Glomerular visceral epithelial cell (primary cell): ENCODE results near the gene DGKB.

Source experiments
- DNase-seq: peaks from one replicate; pipeline ENCODE4 v3.0.0-alpha.2; 2016; ENCODE audit errors: extremely low spot score

DGKB gene

DNA sequence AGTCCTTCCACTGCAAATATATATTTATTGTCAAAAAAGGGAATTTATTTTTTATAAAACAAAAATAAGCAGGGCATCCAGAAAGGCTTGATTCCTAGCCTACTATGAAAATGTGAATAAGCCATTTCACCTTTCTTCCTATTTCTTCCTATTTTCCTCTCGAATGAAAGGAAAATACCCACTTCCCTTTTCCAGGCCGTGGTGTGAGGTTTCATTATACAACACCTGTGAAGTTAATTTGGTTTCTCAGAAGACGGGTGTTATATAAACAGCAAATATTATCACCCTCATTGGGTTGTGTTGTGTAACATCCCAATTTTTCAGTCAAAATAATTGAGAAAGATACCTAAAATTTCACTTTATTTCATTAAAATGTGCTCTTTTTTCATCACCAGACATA lies 214.3 kb downstream of the DGKB start:
- DNase-seq: no peak

DNA sequence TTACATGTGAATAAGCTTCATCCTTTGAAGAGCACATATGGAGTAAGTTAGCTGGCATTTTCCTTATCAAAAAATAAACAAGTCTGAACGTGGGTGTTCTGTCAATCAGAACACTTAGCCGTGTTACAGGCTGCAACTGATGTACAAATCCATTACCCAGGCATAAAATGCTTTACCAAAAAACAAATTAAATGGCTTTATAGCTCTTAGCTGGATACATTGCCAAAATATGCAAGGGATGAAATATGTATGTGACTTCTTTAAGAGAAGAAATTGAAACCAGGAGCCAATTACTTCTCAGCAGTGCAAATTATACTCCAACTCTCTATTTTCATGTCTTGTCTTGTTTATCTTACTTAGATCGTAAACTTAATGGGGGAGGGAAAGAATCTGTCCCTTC lies 214.8 kb downstream of the DGKB start:
- DNase-seq: no peak

DNA sequence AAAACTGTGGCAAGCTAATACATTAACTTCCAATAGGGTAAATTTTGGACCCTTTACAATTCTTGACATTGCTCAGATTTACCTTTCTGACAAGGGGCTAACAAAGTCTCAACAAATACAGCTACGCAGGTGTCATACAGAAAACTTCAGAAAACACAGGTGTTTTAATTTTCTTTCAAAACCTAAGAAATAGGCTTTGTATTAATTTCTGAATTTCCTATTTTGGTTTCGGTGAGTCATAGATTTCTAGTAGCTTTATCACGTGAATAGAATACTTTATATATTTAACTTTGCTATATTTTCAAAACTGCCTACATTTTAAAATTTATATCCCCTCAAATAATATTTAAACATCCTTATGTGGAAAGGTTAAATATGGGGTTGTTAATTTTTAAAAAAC lies 215.3 kb downstream of the DGKB start:
- DNase-seq: no peak

DNA sequence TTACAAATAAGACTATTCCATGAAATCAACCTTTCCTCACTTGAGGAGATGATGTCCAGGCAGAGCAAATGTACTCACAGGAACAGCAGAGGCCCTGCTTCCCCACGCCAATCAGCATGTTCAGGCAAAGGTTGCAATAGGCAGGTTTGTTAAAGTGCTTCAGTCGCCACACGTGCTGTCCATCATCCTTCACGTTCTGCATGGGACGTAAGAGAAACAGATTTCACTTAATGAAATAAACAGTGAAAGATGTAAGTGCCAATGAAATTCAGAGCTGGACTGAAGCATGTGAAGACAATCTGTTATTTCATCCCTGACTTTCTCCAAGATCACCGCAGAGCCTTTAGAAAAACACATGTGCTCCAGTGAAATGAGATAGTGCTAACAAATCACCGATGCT lies 217.4 kb downstream of the DGKB start:
- no peak for DNase-seq

DNA sequence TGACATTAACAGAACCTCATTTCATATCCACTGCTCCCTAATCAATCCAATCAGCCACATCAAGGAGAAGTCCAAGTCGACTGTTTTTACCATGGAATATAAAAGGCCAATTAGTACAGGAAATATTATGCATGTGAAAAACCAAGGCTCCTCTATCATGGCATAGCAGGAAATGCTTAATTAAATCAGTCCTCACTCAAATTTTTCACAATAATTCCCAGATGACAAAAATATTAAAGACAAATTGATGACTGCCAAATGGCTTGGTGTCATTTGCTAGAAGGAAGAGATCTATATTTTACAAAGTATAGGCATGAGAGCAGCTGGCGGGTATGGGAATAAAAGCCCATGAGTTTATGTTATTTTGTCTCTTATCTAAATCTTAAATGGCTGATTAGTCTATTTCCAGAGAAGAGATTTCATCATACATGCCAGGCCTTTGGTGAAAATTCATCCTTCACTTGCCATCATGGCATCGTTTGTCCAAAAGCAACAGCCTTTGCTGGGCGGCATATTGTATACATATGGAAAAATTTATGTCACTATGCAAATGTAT lies 219.6 kb downstream of the DGKB start:
- DNase-seq: no peak

DNA sequence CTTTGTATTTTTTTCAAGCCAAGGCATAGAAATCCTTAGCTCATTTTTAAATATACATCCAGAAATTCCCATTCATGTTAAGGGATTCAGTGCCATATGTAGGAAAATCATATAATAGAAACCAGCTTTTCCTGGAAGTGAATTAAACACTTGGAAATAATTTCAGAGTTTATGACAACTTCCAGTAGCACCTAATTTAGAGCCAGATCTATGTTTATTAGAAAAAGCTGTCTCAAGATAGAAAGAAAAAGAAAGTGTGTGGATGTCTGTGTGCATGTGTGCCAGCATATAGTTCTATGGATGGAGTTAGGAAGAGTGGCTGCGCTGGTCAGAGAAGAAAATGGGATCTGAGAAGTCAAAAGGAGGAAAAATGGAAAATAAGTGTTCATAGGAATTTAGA lies 225.7 kb downstream of the DGKB start:
- no peak for DNase-seq

DNA sequence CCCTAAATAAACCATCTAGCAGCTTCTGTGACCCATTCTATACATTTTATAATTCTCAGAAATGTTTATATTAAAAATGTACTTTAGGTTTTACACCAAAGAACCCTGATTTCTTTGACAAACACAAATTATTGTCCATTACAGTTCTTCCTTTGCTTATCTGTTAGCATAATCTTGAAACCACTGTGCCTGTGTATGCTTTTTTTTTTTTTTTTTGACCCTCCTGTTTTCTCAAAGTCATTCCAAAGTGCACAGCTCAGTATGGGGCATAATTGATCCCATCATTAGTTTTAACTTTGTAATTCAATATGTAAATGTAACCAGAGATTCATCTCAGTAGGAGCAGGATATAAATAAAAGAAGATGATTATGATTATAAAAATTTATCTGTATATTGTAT lies 229.3 kb downstream of the DGKB start:
- no peak for DNase-seq

DNA sequence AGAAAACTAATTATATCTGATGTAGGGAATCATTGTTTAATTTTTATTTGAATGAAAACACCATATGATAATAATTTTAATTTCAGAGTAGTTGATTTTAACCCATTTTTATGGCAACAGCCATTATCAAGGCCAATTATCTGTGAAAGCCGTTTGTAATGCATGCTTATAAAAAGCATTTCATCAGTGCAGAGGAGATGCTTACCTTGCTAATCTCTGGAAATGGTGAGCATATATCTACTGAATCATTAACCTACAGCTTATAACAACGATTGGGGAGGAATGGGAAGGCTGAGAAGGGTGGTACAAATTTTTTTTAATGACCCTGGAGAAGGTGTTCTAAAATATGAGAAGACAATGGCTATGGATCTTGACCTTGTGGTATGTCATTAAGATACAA lies 235.6 kb downstream of the DGKB start:
- no peak for DNase-seq

DNA sequence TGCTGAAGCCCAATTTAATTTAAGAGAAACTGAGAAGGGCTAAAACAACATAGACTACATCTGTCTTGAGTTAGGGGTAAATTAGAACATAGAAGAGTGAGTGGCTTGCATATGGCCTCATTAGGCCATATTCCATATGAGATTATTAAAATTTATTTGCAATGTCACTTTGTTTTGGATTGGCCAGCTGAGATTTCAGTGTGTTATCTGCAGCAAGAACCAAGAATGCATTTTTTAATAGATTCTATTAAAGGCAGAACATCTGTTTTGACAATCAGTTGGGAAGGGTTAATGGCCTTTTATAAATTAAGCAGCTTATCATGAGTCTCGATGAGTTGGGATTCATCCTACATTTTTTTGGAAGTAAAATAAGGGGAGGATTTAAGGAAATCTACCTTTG lies 236.2 kb downstream of the DGKB start:
- DNase-seq: no peak

DNA sequence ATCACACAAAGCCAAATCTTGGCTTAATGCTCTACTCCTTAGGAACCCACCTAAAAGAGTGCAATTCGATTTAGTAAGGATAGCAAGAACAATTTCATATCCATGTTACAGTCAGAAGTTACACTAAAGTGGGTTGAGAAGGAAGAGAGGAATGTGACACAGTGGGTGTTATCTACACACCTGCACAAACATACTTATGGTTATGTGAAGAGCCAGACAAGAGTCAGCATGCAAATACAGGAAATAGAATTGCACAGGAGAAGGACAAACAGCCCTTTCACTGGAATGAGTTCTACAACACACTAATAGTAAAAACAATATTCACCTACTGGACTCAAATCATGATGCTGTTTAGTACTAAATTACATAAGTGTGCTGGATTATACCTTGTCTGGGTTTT lies 262.8 kb downstream of the DGKB start:
- no peak for DNase-seq

DNA sequence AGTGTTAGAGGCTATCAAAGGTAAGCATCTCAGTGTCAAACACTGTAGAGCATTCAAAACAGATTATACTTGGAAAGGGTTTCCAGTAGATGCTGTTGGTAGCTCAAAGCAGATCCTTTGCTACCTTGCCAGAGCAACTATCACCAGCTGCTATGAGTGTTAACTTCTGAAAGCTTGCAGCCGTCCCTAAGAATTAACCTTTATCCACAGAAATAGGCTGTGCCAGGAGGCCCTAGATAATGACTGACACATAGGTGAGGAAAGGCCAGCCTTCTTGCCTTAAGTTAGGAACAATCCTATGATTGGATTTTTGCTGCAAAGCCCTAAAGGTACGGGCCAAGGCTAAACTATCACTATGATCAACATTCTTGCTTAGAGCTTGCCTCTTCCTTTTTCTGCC lies 263.2 kb downstream of the DGKB start:
- no peak for DNase-seq

DNA sequence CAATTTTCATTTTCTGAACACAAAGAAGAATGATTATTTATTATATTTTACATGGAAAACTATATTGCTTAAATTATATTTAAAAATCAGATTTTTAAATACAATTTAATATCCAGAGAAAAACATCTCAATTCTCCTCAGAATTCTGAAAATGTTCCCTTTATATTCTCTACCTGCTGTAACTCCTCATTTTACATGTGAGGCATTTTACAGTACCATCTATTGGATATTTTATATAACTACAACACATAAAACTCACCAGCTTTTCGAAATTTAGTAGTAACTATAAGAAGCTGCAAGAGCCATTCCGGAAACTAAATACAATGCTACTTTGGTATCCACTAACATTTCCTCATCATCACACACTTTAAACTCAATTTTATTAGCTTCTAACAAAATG lies 264.6 kb downstream of the DGKB start:
- no peak for DNase-seq

DNA sequence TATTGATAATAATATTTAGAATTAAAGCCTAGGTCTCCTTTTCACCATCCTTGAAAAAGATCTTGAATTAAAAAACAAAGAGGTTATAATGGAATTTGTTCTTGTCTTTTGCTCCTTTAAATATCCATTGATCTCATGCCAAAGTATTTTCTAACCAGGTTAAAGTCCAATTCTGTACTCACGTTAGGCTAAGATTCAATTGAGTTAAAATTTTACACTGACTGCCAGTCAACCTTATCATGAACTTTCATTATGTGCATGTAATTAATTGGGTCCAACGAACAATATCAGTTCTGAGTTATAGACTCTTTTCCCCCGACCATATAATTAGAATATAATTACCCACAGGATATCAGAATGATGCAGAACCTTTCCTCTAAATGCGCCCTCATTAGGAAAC lies 266.6 kb downstream of the DGKB start:
- DNase-seq: no peak

DNA sequence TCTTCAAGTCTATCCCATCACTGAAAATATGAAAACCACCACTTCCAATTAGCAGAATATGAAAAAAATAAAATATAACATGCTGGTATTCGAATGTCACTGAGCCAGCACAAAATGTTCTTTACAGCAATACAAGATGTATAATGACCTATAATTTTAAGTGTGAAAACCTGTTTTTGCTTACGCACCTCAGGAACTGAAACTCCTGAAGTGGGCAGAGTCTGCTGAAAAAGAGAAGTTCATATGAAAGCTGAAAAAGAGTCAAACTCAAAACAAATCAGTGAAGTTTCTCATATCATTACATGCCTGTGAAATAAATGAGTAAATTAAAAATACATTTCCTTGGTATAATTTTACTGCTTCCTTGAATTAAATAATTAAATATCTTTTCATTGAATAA lies 272.5 kb downstream of the DGKB start:
- no peak for DNase-seq

DNA sequence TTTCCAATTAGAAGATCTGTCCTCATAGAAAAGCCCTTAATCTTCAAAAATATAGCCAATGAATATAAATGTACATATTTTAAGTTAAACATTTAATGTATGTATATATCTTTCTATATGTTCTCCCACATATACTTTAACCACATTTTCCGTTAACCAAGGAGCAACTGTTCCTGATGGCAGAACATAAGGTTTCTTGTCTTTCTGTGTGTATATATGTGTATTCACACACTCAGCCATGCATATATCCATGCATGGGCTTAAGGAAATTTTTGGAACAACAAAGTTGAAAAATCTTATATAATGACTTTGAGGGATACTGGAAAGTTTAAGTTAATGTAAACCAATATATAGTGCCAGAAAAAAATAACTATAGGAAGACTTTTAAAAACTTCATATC lies 274.0 kb downstream of the DGKB start:
- DNase-seq: no peak

DNA sequence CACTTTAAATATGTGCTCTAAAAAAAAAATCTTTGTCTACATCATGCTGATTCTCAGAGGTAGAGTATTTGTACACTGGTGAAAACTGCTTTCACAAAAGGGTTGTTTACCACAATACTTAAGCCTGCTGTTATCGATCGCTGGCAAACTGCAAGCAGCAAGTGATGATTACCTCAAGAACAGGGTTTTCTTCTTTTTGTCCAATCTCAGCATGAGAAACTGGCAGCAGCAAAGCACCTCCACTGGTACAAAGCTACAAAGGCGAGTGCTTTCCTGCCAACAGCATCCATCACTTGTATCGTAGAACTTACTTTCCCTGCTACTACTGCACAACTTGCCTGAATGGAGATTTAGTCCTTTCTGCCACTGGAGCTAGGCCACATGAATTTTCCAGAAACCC lies 276.5 kb downstream of the DGKB start:
- no peak for DNase-seq

DNA sequence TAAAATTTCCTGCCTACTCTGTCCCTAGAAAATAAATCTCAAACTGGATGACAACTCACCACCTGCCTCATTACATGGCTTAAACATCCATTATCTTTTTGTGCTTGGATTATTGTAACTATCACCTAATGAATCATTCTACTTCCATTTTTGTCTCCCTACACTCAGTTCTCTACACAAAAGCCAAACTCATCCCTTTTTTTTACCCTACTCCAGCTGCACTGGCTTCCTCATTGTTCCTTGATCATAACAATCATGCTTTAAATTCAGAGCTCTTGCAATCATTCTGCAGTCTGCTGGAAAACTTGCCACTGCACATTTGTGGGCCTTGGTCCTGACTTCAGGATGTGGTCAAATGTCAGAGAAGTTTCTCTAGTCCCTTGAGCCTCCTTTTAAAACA lies 280.0 kb downstream of the DGKB start:
- no peak for DNase-seq

DNA sequence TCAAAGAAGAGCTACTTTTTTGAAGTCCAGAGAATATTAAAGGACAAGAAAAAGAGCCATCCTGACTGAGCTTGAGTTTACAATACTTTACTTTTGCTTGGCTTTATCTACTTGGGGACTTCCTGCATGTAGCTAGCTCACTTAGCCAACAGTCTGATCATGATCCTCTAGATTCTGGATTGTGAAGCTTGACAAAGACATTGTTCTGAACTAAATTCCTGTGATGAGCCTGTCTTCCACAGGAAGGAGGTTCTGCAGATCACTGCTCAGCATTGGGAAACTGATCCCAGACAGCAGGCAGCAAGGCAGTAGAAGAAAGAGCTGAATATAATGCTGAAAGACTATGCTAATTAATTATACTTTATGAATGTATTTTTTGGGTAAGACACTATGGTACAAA lies 296.4 kb downstream of the DGKB start:
- peak; percentile 7 for DNase-seq

DNA sequence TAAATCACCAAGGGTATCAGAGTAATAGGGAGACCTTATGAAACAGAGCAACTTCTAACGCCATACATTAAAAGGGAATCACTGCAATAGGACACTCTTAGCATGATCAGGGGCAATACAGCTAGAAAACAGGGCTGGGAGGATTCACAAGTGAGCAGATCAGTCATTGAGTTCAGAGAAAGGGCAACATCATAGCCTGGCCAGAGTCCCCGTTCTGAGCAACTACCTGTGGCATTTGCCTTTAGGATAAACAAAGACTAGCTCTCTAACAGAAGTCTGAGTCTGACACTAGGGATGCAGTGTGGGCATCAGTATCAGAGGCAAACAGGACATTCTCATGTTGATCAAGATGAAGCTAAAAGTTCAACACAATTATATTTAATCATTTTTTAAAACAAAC lies 297.9 kb downstream of the DGKB start:
- no peak for DNase-seq

DNA sequence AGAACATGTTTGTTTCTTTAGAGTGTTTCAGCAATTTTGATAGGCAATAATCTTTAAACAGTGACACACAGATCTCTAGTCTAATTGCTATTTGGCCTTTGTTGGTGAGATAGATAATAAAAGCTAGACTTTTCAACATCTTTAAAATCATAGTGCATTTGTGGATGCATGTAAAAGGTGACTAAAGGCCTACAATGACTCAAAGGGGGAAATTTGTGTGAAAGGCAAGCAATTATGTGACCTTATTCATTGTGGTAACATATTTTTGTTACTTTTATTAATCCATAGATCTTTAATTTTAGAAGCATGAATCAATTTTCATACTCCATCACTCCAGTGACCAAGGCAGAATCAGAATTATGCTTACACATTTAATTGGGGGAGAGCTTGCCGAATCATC lies 299.7 kb downstream of the DGKB start:
- no peak for DNase-seq

DNA sequence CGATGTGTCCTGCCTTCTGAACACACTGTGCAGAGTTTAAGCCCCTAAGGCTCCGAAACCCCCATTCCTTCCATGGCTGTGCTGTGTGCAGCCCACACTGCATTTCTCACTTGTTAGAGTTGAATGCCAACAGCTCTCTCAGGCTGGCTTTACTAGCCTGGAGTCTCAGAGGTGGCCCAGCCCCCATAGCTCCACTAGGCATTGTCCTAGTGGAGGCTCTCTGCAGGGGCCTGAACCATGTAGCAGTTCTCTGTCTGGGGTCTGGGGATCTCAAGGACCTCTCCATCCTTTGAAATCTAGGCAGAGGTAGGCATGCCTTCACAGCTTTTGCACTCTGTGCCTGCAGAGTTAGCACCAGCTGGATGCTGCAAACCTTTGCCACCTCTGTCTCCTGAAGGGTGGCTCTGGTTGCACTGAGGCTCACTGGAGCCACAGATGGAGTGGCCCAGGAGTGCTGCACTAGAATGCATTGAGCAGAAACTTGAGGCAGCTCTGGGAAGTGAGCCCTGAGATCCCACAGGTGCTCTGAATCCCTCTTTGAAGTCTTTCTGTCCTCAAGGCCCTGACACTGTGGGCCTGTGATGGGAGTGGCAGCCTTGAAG lies 301.7 kb downstream of the DGKB start:
- DNase-seq: no peak

DNA sequence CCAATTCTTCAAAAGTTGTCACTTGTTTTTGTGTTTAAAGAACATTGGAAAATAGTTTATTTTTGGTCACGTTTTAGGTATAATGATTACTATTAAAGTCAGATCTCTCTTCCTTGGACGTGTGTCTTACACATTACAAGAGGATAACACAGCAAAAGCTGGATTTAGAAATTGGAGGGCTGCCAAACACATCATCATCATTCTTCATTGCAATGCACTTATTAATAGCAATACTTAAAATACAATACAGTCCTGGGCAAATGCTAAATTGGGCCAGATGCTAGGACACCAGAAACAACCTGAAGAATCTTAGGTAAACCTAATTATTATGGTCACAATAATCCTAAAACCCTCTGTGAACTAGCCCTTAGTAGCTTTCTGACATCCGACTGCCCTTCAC lies 303.6 kb downstream of the DGKB start:
- DNase-seq: no peak

DNA sequence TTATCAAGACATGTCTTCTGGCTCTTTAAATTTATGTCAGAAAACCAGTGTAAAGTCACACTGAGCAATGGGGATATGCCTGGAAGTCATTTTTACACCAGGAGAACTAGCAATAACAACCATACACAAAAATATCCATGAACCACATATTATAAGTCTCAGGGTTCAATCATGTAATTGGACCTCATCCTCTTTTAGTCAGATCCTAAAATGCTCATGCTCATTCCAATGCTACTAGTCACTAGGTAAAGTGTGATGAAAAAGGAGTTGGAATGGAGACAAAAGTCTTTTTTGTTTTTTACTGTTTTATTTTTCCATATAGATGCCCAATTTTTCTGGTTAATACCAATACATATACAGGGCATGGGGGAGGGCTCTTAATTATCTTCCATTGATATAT lies 306.1 kb downstream of the DGKB start:
- no peak for DNase-seq

DNA sequence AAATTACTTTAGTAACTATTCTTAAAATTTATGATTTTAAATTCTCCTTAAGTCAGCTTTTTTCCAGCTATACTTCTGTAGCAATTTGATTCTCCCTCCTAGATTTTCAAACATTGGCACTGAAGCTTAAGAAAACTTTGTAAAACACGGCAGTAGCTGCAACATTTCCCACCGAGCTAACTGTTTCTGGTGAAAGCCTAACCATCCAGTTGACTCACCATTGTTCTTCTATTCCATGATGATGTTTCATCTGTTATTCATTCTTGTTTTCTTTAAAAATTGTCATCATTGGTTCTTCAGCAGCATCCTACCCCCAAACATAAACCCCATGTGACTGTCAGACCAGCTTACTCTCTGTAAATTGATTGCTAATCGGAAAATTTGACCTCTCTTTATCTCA lies 312.3 kb downstream of the DGKB start:
- DNase-seq: no peak

DNA sequence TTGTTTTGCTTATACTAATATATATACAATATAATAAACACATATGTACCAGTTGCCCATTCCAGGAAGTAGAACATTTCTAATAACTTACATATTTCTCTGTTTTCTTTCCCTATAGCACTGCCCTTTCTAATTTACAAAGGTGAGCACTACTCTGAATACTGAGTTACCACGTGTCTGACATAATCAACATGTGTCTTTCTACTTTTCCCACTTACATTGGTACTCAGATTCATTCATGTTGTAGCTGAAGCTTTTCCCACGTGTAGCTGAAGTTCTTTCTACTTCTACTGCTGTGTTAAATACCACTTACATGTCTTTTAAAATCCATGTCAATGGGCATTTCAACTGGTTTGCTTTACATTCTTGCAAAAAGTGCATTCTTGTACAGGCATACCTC lies 317.3 kb downstream of the DGKB start:
- no peak for DNase-seq
